Measurements from ENCODE around the gene DNAH11. TPM values are rescaled to one million over a fixed set of nuclear protein-coding genes. Genes with fewer than 3 reads are reported as not detected.
A peak's percentile ranks its signal among the peaks of the same experiment; 100 is the strongest.

The DNAH11 gene
- total RNA-seq, 1 donor from 2014 or later, result 0.13 TPM

- no peak overlapping the region for H3K4me3 ChIP-seq
- no peak overlapping the region for H3K27ac ChIP-seq
- DNase-seq (ENCODE audit: low spot score), result no peak
- no peak overlapping the region for H3K4me2 ChIP-seq
- Mint-ChIP-seq H3K27me3 (ENCODE audit: insufficient read depth, low read depth) (no peaks in the 10 kb centered on the region), H3K4me1 (peaks cover 34% of the 10 kb centered on the region), H3K36me3 (peaks cover 39% of the 10 kb centered on the region), H3K4me3 (no peak overlapping the region), H3K9me3 (peaks cover 28% of the 10 kb centered on the region), H3K27ac (no peak overlapping the region)
- H3F3A ChIP-seq (ENCODE audit: low read depth), result peaks cover 2% of the 10 kb centered on the region
- no peak overlapping the region for H2AFZ ChIP-seq (replicated peaks)
- no peaks in the 10 kb centered on the region for H3K27me3 ChIP-seq
- TF ChIP-seq EZH2 (IDR thresholded peaks at IDR 0.05) (no peak), EZH2phosphoT487 (IDR thresholded peaks at IDR 0.05) (no peak), CTCF (IDR thresholded peaks at IDR 0.05) (no peak)
- H3K36me3 ChIP-seq, result no peaks in the 10 kb centered on the region
- H3K79me2 ChIP-seq (ENCODE audit: low read depth), result peaks cover 65% of the 10 kb centered on the region
- no peaks in the 10 kb centered on the region for H4K20me1 ChIP-seq (ENCODE audit: low read depth)
- no peak overlapping the region for H3K9ac ChIP-seq
- H3K9me3 ChIP-seq (ENCODE audit: low read depth), result no peaks in the 10 kb centered on the region
- peaks cover 18% of the 10 kb centered on the region for H3K4me1 ChIP-seq
These were observed 397.1 kb downstream of the DNAH11 start for GRCh38 chr7:21939858-21940372.

GRCh38 chr7:21941611-21942141 is 398.8 kb downstream of the DNAH11 start:
- TF ChIP-seq EZH2phosphoT487 (IDR thresholded peaks at IDR 0.05) (no peak), EZH2 (IDR thresholded peaks at IDR 0.05) (no peak), CTCF (IDR thresholded peaks at IDR 0.05) (no peak)
- Histone ChIP-seq H2AFZ (replicated peaks) (no peak overlapping the region), H3K4me1 (peaks cover 22% of the 10 kb centered on the region), H3K4me2 (no peak overlapping the region), H3K36me3 (no peaks in the 10 kb centered on the region), H3K9ac (no peak overlapping the region), H3F3A (ENCODE audit: low read depth) (peaks cover 14% of the 10 kb centered on the region), H3K27ac (no peak overlapping the region), H3K4me3 (no peak overlapping the region), H3K27me3 (peaks cover 4% of the 10 kb centered on the region), H4K20me1 (ENCODE audit: low read depth) (no peaks in the 10 kb centered on the region), H3K9me3 (ENCODE audit: low read depth) (no peaks in the 10 kb centered on the region), H3K79me2 (ENCODE audit: low read depth) (peaks cover 49% of the 10 kb centered on the region)
- Mint-ChIP-seq H3K36me3 (peaks cover 28% of the 10 kb centered on the region), H3K4me1 (peaks cover 38% of the 10 kb centered on the region), H3K27ac (no peak overlapping the region), H3K27me3 (ENCODE audit: insufficient read depth, low read depth) (no peaks in the 10 kb centered on the region), H3K4me3 (no peak overlapping the region), H3K9me3 (peaks cover 16% of the 10 kb centered on the region)
- no peak for DNase-seq (ENCODE audit: low spot score)

GRCh38 chr7:21942955-21943354 is 400.1 kb downstream of the DNAH11 start:
- no peaks in the 10 kb centered on the region for H3K9me3 ChIP-seq (ENCODE audit: low read depth)
- peak overlapping the region; percentile 10 for H3K4me2 ChIP-seq
- peaks cover 43% of the 10 kb centered on the region for H3K4me1 Mint-ChIP-seq
- no peak overlapping the region for H3K9ac ChIP-seq
- no peaks in the 10 kb centered on the region for H3K27me3 Mint-ChIP-seq (ENCODE audit: insufficient read depth, low read depth)
- H3K4me1 ChIP-seq, result peaks cover 22% of the 10 kb centered on the region
- no peak overlapping the region for H2AFZ ChIP-seq (replicated peaks)
- H3K27ac ChIP-seq, result no peak overlapping the region
- H3F3A ChIP-seq (ENCODE audit: low read depth), result peaks cover 22% of the 10 kb centered on the region
- H3K9me3 Mint-ChIP-seq, result peaks cover 7% of the 10 kb centered on the region
- H3K4me3 ChIP-seq, result no peak overlapping the region
- H3K36me3 Mint-ChIP-seq, result peaks cover 18% of the 10 kb centered on the region
- H4K20me1 ChIP-seq (ENCODE audit: low read depth), result no peaks in the 10 kb centered on the region
- H3K4me3 Mint-ChIP-seq, result peak overlapping the region; percentile 52
- peaks cover 15% of the 10 kb centered on the region for H3K27me3 ChIP-seq
- no peak for DNase-seq (ENCODE audit: low spot score)
- peaks cover 41% of the 10 kb centered on the region for H3K79me2 ChIP-seq (ENCODE audit: low read depth)
- TF ChIP-seq CTCF (IDR thresholded peaks at IDR 0.05), result no peak
- TF ChIP-seq EZH2 (IDR thresholded peaks at IDR 0.05), result no peak
- no peak for TF ChIP-seq EZH2phosphoT487 (IDR thresholded peaks at IDR 0.05)
- H3K36me3 ChIP-seq, result no peaks in the 10 kb centered on the region
- H3K27ac Mint-ChIP-seq, result no peak overlapping the region

All from neural progenitor cell (in vitro differentiated cells).